HG02973 (cell line): ENCODE results near the gene LCAT.
"Not testable (repeated sequence)": the region's sequence is repeated elsewhere in the genome, so short reads cannot be mapped to it uniquely, and the experiment has no call there.

ENCODE experiments used
- ATAC-seq: cut with Tn5 transposase; IDR thresholded peaks from one replicate; pipeline ENCODE4 v1.9.1; 2021; ENCODE audit warnings: moderate library complexity; ENCODE audit not compliant: unreplicated experiment

LCAT gene

GRCh38 chr16:67948015-67948414, 4.1 kb upstream of the LCAT start:
- no peak for ATAC-seq

- ATAC-seq = no peak
These were observed 3.1 kb upstream of the LCAT start for GRCh38 chr16:67946966-67947558.

GRCh38 chr16:67946128-67946569, 2.2 kb upstream of the LCAT start:
- no peak for ATAC-seq

GRCh38 chr16:67945392-67945933, 1.5 kb upstream of the LCAT start:
- no peak for ATAC-seq

DNA sequence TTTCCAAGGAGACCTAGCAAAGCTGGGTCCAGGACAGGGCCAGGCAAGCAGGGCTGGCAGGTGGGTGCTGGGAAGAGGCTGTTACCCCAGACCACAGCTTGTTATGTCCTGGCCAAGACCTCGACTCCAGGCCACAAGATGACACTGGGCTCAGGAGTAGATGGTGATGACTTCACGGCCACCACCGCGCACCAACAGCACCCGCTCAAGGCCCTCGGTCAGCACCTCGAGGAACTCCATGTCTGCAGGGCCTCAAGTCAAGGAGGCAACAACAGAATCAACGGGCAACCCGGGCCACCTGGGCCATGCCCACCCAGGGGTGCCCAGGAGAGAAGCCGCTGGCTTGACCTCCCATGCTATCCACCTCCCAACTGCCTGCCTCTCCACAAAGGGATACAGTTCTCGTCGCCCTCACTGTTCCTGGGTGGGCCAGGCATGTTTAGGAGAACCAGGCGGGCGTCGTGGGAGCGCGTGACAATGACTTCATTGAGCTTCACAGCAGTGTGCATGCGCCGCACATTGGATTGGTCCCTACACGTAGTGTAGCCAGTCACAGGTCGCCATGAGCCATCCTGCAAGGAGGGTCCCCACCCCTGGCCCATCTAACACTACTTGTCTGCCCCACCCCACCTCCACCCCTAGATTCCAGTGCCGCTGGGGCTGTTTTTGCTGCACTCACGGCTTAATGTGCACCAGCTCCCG, 921 bp upstream of the LCAT start:
- ATAC-seq = no peak

DNA sequence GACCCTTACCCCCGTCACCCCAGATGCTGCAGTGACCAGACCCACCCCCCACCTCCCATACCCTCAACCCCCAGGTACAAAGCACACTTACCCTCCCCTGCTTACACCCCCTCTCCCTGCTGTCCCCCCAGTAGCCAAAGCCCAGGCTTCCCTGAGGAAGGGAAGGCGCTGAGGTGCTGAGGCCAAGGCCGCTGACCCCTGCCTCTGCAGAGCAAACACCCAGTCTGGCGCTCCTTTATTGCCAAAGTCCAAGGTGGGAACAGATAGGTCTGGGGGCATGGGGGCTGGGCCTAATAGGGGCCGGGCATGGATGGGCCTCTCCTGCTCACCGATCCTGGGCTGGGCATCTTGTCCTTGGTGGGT, 683 bp downstream of the LCAT start:
- ATAC-seq = no peak

DNA sequence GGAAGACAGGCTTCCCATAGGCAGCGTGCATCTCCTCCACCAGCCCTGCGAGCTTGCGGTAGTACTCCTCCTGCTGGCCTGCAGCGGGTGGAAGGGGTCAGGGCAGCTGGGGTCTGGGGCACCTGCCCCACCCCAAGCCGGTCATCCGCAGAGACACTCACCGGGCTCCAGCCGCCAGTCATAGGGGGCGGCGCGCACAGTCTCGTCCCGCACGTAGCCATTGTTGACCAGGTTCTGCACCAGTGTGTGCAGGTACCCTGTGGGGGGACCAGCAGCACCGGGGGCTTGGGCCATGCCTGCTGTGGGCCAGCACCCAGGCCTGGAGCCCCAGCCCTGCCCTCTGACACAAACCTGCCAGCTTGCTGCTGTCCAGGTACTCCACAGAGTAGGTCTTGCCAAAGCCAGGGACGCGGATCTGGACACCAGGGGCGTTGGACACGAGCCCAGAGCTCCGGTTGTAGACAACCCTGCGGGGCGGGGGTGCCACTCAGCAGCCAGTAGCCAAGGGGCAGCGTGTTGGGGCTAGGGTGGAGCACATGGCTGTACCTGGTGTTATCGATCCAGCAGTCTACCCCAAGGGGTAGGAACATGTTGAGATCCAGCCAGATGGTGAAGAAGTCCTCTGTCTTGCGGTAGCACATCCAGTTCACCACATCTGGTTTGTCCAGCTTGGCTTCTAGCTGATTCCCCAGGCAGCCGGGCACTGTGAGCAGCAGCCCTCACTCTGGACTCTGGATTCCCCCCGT, 1.2 kb downstream of the LCAT start:
- no peak for ATAC-seq

DNA sequence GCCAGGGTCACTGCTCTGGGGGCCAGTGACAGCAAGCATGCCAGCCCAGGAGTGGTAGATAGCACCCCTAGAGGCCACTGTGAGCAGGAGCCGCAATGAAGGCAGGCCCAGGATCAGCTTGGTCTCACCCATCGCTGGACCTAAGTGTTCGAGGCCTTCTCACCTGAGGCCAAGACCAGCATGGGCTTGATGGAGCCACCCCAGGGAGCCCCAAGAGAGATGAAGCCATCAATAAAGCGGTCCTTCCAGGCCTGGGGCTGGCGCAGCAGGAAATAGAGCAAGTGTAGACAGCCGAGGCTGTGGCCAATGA, 1.8 kb downstream of the LCAT start:
- ATAC-seq = no peak

- no peak for ATAC-seq
These were observed 2.3 kb downstream of the LCAT start for GRCh38 chr16:67941469-67942199.

- ATAC-seq = no peak
These were observed 3.4 kb downstream of the LCAT start for GRCh38 chr16:67940446-67941089.

GRCh38 chr16:67939507-67940445, 4.1 kb downstream of the LCAT start:
- ATAC-seq = no peak

DNA sequence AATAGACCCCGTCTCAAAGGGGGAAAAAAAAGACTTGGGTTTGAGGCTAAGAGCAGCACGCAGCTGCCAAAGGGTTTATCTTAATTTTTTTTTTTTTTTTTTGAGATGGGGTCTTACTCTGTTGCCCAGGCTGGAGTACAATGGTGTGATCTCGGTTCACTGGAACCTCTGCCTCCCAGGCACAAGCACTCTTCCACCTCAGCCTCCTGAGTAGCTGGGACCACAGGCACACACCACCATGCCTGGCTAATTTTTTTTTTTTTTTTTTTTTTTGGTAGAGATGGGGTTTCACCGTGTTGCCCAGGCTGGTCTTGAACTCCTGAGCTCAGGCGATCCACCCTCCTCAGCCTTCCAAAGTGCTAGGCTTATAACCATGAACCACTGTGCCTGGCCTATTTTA, 6.2 kb downstream of the LCAT start:
- not testable (repeated sequence) for ATAC-seq

DNA sequence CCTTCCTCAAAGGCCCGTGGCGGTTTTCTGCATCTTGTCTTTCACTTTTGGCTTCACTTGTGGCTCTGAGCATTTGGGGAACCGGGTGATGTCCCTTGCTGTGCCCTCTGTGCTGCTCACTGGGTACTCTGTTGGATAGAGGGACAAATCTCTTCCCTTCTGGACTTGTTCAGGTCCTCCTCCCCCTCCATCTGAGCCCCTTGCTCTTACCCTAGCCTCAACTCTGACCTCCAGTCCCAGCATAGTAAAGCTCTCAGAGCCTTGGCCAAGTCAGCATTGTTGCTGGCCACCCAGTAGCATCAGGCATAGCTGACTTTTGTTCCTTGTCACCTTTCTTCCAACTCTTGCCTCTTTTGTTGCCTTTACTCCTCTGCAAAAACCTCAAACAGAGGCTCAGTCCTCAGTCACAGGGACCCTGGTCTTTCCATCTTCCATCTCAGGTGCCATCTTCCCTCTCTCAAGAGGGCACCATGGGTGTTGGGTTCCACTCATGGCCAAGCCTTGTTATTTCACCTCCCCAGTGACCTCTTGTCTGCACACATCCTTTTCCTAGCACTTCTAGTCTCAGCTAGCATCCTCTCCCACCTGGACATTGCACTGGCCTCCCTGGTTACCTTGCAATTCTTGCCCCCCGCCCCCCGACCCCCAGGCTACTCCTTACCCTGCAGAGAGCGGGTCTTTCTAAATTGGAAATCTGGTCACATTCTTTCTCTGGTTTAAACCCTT, 6.9 kb downstream of the LCAT start:
- ATAC-seq = peak; percentile 54

DNA sequence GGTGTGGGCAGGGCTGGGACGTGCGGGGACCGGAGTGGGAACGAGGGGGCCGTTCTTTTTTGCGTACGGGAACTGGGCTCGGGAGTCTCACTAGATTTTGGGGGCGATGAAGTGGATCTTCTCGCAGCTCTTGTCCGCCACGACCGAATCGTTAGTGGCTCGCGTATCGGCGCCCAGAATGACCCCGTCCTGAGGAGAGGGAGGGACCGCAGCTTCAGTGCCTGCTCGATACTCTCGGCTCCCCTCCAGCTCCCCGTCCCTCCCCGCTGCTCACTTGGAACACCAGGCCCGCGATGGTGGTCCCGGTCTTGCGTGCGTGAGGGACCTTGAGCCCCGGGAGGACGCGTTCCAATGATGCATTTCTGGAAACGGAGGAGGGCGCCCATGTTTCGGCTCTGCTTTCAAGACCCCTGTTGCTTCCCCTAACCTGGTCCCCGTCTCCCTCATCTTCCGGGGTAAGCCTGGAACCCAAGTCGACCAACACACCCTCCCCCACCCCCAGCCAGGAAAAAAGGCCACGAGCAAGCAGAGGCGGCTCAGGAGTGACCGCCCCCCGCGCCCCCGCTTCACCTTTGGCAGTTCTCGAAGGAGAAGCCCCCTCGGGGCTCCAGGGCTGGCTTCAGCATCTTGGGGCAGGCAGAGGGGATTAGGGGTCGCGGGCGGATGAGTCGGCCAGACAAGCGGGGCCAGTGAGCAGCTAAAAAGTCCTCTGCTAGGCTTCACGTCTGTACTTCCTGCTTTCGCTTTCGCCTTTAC, 7.6 kb downstream of the LCAT start, which contains the start of gene PSMB10:
PSMB10 (minus strand) TSS at position 727 of the 756 bp plus-strand sequence; CDS start at position 626, 101 bp downstream.
- no peak for ATAC-seq

DNA sequence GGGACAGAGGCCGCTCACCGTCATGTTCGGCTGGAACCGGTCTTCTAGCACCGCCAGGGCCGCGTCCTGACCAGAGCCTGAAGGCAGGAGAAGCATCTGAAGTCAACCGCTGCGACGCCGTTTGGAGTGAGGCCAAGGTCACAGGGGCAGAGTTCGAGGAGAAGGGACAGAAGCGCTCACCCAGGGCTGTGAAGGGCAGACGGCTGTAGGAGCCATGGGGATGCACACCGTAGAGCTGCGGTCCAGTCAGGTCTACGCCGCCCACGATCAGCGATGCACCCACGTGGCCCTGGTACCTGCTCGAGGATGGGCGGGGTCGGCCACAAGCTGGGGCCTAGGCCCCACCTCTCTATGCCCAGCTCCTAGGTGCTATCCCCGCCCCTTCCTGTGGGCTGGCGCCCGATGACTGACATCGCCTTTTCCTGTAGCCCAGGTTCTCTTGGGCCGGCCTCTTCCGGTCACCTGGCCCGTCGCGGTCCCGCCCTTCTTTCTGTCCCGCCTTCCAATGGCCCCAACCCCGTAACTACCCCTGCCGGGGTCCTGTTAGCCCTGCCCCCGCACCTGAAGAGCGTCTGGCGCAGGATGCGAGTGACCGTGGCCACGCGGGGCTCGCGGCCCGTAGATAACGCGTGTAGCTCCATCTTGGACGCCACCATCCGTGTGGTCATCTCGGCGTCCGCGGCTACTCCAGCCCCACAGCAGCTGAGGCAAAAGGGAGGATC, 8.4 kb downstream of the LCAT start:
- ATAC-seq = peak; percentile 81

DNA sequence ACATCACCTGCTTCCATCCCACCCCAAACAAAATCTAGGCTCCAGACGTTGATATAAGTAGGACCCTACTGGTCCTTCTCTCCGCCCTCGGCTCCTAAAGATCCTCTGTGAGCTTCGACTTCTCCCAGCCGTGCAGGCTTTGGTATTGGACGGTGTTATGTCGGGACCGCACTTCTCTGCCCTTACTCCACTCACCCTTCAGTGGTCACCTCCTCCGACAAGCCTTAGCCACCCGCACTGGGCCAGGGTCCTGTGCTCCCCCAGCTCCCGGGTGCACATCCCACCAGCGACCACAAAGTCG, 8.9 kb downstream of the LCAT start:
- ATAC-seq = no peak

DNA sequence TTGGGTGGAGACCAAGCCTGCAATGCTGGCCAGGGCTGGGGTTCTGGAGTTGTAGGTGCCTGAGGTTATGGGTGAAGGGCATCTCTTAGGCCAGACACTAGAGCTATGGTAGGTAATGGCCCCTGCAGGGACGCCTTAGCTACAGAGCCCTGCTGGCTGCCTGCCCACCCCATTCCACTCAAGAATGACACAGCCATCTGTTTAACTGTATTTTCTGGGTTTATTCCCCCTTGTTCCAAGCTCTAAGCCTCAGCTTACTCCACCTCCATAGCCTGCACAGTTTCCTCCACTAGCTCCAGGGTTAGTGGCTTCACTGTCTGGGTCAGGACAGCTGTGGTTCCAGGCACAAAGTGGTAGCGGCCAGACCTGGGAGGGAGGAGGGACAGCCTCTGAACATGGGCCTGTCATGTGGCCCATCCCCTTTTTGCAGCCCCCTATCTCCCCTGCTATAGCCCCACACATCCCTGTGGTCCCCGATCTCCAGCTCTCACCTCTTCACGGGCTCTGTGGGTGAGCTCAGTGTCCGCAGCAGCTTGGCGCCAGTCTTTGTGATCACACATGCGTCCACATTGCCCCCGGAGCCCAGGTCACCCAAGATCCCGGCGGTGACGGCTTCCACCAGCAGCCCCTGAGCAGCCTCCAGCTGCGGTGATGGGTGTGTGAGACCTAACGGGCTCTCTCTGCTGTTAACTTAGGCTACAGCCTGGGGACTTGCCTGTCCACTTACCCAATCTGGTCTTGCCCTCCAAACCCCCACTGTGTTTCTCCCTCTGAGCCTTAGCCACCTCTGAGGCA, 9.4 kb downstream of the LCAT start:
- ATAC-seq = no peak
